Neural crest cell (in vitro differentiated cells): ENCODE results near the gene GPR12. TPM values are rescaled to one million over a fixed set of nuclear protein-coding genes. Genes with fewer than 3 reads are reported as not detected.

Experiments used
- DNase-seq: peaks from one replicate; pipeline ENCODE4 v3.0.0; 2021; ENCODE audit warnings: low read depth, mixed read lengths, low spot score
- H3K27ac Mint-ChIP-seq: one replicate; pipeline ENCODE4 v1.8.0; 2021; ENCODE audit warnings: mild to moderate bottlenecking, mixed read lengths; ENCODE audit not compliant: unreplicated experiment
- H3K27me3 Mint-ChIP-seq: 2 replicates; pipeline ENCODE4 v1.8.0; 2021; ENCODE audit warnings: low read depth, mild to moderate bottlenecking, mixed read lengths
- H3K36me3 Mint-ChIP-seq: 2 replicates; pipeline ENCODE4 v1.8.0; 2021; ENCODE audit warnings: low read depth, mild to moderate bottlenecking, mixed read lengths
- H3K4me1 Mint-ChIP-seq: 2 replicates; pipeline ENCODE4 v1.8.0; 2021; ENCODE audit warnings: mixed read lengths
- H3K4me3 Mint-ChIP-seq: one replicate; pipeline ENCODE4 v1.8.0; 2021; ENCODE audit warnings: mild to moderate bottlenecking, mixed read lengths
- H3K9me3 Mint-ChIP-seq: 2 replicates; pipeline ENCODE4 v1.8.0; 2021; ENCODE audit warnings: mixed read lengths
- total RNA-seq: library from RNA; stranded (reverse); gene quantifications from 2 replicates; pipeline ENCODE4 v1.2.1, GENCODE V29; 2021
- TF ChIP-seq, protein P1 (sequence below): fragments of 200-600 bp; sonication (generic); conservative IDR thresholded peaks from 2 replicates; pipeline ENCODE4 v1.5.0; 2021; ENCODE audit warnings: antibody characterized with exemption, mild to moderate bottlenecking

GPR12 gene
- total RNA-seq, 1 donor from 2014 or later: 0.14 TPM

DNA sequence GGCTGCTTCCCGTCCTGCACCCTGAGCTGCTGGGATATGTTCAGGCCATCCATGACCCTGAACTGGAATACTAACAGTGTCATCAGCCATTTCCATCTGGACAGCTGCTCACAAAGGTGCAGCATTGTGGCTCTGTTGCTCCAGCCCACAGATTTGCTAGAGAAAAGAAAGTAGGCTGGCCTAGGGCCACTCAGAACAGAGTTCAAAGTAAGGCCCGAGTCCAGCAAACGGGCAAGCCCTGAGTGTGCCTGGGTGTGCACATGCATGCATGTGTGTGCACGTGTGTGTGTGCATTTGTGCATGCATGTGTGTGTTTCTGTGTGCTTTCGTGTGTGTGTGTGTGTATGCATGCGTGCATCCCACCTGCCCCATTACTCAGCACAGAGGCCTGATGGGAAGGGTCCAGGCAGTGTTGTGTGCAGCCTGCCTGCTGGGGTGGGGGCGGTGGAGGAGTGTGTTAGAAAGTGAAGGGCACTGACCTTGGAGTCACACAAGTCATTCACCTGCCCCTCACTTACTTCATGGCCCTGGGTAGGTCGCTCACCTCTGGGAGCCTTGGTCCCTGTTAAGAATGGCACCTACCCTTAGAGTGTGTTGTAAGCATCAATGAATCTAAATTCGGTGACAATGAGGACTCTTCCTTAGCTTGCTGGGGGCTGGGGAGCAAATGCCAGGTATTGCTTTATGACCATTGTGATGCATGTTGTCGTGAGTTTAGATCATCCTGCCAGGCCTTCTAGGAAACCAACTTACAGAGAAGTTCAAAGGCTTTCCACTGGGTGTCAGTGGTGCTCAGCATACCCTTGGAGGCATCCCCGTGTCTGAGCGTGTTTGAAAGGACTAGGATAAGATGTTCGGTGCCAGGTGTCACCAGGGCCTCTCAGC lies 53.2 kb downstream of the GPR12 start:
- peak; percentile 41 for DNase-seq
- peaks cover 4% of the 10 kb centered on the region for H3K4me1 Mint-ChIP-seq
- H3K4me3 Mint-ChIP-seq: no peak overlapping the region
- no peak overlapping the region for H3K27ac Mint-ChIP-seq
- TF ChIP-seq, protein P1, sequence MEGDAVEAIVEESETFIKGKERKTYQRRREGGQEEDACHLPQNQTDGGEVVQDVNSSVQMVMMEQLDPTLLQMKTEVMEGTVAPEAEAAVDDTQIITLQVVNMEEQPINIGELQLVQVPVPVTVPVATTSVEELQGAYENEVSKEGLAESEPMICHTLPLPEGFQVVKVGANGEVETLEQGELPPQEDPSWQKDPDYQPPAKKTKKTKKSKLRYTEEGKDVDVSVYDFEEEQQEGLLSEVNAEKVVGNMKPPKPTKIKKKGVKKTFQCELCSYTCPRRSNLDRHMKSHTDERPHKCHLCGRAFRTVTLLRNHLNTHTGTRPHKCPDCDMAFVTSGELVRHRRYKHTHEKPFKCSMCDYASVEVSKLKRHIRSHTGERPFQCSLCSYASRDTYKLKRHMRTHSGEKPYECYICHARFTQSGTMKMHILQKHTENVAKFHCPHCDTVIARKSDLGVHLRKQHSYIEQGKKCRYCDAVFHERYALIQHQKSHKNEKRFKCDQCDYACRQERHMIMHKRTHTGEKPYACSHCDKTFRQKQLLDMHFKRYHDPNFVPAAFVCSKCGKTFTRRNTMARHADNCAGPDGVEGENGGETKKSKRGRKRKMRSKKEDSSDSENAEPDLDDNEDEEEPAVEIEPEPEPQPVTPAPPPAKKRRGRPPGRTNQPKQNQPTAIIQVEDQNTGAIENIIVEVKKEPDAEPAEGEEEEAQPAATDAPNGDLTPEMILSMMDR: peak; percentile 79
- H3K9me3 Mint-ChIP-seq: peaks cover under 1% of the 10 kb centered on the region
- no peaks in the 10 kb centered on the region for H3K36me3 Mint-ChIP-seq
- peaks cover 4% of the 10 kb centered on the region for H3K27me3 Mint-ChIP-seq

DNA sequence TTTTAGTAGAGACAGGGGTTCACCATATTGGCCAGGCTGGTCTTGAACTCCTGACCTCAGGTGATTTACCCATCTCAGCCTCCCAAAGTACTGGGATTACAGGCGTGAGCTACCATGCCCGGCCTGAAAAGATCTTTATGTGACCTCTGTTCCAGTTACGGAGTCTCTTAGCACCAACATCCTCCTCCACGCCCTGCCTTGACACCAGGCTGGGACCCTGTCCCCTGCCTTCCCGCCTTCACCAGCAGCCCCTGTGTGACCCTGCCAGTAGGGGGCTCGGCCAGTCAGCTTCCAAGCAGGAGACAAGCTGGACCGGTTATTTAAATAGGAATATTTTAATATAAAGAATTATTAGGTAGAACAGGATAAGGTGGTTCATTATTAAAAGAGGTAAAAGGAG lies 54.2 kb downstream of the GPR12 start:
- no peak for DNase-seq
- peaks cover 4% of the 10 kb centered on the region for H3K4me1 Mint-ChIP-seq
- H3K27me3 Mint-ChIP-seq: peaks cover 4% of the 10 kb centered on the region
- no peaks in the 10 kb centered on the region for H3K9me3 Mint-ChIP-seq
- H3K4me3 Mint-ChIP-seq: no peak overlapping the region
- H3K27ac Mint-ChIP-seq: no peak overlapping the region
- no peaks in the 10 kb centered on the region for H3K36me3 Mint-ChIP-seq
- TF ChIP-seq, protein P1: no peak

GRCh38 chr13:26705536-26705935 lies 55.0 kb downstream of the GPR12 start:
- DNase-seq: no peak
- Mint-ChIP-seq H3K4me1 (peaks cover 4% of the 10 kb centered on the region), H3K27me3 (peaks cover 4% of the 10 kb centered on the region), H3K4me3 (no peak overlapping the region), H3K27ac (no peak overlapping the region), H3K9me3 (no peaks in the 10 kb centered on the region), H3K36me3 (no peaks in the 10 kb centered on the region)
- TF ChIP-seq, protein P1: no peak

Other genes starting within 250 kb of the GPR12 start
- gene WASF3, start 203.1 kb downstream of the GPR12 start, total RNA-seq: 78.2 and 79.7 TPM in 2 replicates